HG03520 (cell line): ENCODE data around the gene ADCY2.
"Not testable (repeated sequence)": the region's sequence is repeated elsewhere in the genome, so short reads cannot be mapped to it uniquely, and the experiment has no call there.

Experiments
- ATAC-seq: cut with Tn5 transposase; IDR thresholded peaks from one replicate; pipeline ENCODE4 v1.9.1; 2021; ENCODE audit warnings: mild to moderate bottlenecking, moderate library complexity; ENCODE audit not compliant: unreplicated experiment

Gene ADCY2

GRCh38 chr5:7395432-7395946, 449 bp upstream of the ADCY2 start:
- no peak for ATAC-seq

GRCh38 chr5:7396713-7397454, 946 bp downstream of the ADCY2 start:
- ATAC-seq = no peak

GRCh38 chr5:7397937-7398336, 2.0 kb downstream of the ADCY2 start:
- no peak for ATAC-seq

- ATAC-seq = no peak
These were observed 2.8 kb downstream of the ADCY2 start for GRCh38 chr5:7398596-7399280.

- no peak for ATAC-seq
These were observed 9.3 kb downstream of the ADCY2 start for GRCh38 chr5:7405277-7405676.

- ATAC-seq = no peak
These were observed 15.1 kb downstream of the ADCY2 start for GRCh38 chr5:7410936-7411511.

GRCh38 chr5:7412409-7412808, 16.5 kb downstream of the ADCY2 start:
- ATAC-seq = no peak

GRCh38 chr5:7415123-7415522, 19.2 kb downstream of the ADCY2 start:
- ATAC-seq = no peak

GRCh38 chr5:7415587-7416535, 19.9 kb downstream of the ADCY2 start:
- no peak for ATAC-seq

- ATAC-seq = no peak
These were observed 22.3 kb downstream of the ADCY2 start for GRCh38 chr5:7418276-7418675.

GRCh38 chr5:7419367-7419766, 23.4 kb downstream of the ADCY2 start:
- ATAC-seq = no peak

- ATAC-seq = no peak
These were observed 23.9 kb downstream of the ADCY2 start for GRCh38 chr5:7419846-7420245.

- ATAC-seq = no peak
These were observed 24.8 kb downstream of the ADCY2 start for GRCh38 chr5:7420510-7421280.

- ATAC-seq = no peak
These were observed 26.6 kb downstream of the ADCY2 start for GRCh38 chr5:7422316-7423106.

- ATAC-seq = not testable (repeated sequence)
These were observed 27.3 kb downstream of the ADCY2 start for GRCh38 chr5:7423231-7423630.

- no peak for ATAC-seq
These were observed 29.9 kb downstream of the ADCY2 start for GRCh38 chr5:7425830-7426229.

- ATAC-seq = no peak
These were observed 30.3 kb downstream of the ADCY2 start for GRCh38 chr5:7426284-7426683.

- ATAC-seq = no peak
These were observed 39.0 kb downstream of the ADCY2 start for GRCh38 chr5:7434914-7435313.

GRCh38 chr5:7435503-7435902, 39.6 kb downstream of the ADCY2 start:
- no peak for ATAC-seq
